NB4 (cell line): ENCODE results near the gene SRMS.

ENCODE experiments used
- MYC ChIP-seq: IDR thresholded peaks from 2 replicates; pipeline ENCODE4 v1.6.1; 2011; ENCODE audit warnings: low read depth, low read length
- POLR2A ChIP-seq: IDR thresholded peaks from 2 replicates; pipeline ENCODE4 v1.6.1; 2011; ENCODE audit warnings: mild to moderate bottlenecking; ENCODE audit not compliant: insufficient read length; ENCODE audit errors: extremely low read depth
- TF ChIP-seq, protein P1 (sequence below): IDR thresholded peaks from one replicate; pipeline ENCODE4 v1.5.1; 2012; ENCODE audit warnings: low read depth, low read length

GRCh38 chr20:63504642-63505041 lies 42.9 kb downstream of the SRMS start:
- TF ChIP-seq MYC (no peak), POLR2A (no peak)
- TF ChIP-seq, protein P1, sequence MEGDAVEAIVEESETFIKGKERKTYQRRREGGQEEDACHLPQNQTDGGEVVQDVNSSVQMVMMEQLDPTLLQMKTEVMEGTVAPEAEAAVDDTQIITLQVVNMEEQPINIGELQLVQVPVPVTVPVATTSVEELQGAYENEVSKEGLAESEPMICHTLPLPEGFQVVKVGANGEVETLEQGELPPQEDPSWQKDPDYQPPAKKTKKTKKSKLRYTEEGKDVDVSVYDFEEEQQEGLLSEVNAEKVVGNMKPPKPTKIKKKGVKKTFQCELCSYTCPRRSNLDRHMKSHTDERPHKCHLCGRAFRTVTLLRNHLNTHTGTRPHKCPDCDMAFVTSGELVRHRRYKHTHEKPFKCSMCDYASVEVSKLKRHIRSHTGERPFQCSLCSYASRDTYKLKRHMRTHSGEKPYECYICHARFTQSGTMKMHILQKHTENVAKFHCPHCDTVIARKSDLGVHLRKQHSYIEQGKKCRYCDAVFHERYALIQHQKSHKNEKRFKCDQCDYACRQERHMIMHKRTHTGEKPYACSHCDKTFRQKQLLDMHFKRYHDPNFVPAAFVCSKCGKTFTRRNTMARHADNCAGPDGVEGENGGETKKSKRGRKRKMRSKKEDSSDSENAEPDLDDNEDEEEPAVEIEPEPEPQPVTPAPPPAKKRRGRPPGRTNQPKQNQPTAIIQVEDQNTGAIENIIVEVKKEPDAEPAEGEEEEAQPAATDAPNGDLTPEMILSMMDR: no peak
